Activated naive CD4-positive, alpha-beta T cell (primary cell): ENCODE data around the gene SLC36A4.
"Not testable (repeated sequence)": the region's sequence is repeated elsewhere in the genome, so short reads cannot be mapped to it uniquely, and the experiment has no call there.

Experiments used
- DNase-seq, 4 experiments: peaks; one replicate each; lab custom pipeline; 2025; lab: John Stamatoyannopoulos, UW

Gene SLC36A4

DNA sequence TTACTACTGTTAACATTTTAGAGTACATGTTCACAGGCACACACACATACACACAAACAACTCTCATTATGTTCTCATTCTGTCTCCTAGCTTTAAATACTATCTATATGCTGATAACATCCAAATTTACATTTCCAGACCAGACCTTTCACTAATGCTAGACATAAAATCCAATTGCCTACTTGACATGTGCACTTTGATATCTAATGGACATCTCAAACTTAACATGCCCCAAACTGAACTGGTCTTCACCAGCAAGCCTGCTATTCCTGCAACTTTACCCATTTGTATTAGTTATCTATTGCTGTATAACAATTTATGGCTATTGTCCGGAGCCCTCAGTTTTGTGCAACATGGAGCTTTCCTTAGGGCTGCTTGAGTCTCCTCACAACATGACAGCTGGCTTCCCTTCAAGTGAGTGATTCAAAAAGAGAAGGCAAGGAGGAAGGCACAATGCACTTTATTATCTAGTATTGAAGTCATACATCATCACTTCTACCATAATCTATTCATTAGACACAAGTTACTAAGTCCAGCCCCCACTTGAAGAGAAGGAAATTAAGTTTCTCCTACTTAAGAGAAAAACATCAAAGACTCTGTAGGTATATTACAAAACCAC, 3.0 kb downstream of the SLC36A4 start:
- no peak for DNase-seq

- DNase-seq = no peak
Observed at GRCh38 chr11:93193731-93194130, 4.1 kb downstream of the SLC36A4 start.

DNA sequence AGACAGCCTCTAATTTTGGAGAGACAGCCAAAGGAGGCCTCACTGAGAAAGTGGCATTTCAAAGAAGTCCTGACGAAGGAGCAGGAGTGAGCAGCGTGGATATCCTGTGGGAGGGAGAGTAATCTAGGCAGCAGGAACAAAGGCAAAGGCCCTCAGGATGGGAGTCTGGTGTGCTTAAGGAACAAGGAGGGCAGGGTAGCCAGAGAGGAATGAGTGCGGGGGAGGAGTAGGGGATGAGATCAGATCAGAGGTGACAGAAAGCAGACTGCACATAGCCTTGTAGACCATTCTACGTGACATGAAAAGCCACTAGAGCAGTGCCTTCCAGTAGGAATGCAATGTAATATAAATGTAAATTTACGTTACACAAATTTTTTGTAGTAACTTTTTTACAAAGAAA, 5.6 kb downstream of the SLC36A4 start:
- DNase-seq = no peak

DNA sequence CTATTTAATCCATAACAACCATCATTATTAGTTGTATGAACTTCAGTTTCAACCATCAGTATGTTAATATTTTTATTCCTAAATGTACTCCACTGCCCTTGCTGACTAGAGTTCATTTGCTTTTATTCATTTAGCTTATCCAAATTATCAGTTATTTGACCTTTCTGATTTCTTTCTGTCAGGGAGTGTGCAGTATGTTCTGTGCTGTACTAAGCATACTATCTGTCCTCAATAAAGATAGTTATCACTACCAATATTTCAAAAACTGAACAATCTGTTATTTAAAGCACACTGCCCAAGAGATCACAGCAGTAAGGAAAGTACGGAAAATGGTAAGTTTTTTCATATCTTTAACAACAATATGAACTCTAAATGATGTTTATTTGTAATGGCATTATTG, 8.3 kb downstream of the SLC36A4 start:
- DNase-seq = no peak

- no peak for DNase-seq
Observed at GRCh38 chr11:93188726-93189125, 9.1 kb downstream of the SLC36A4 start.

- no peak for DNase-seq
Observed at GRCh38 chr11:93187290-93187689, 10.5 kb downstream of the SLC36A4 start.

GRCh38 chr11:93177891-93178290, 19.9 kb downstream of the SLC36A4 start:
- not testable (repeated sequence) for DNase-seq

- DNase-seq = no peak
Observed at GRCh38 chr11:93169950-93170561, 27.7 kb downstream of the SLC36A4 start.

DNA sequence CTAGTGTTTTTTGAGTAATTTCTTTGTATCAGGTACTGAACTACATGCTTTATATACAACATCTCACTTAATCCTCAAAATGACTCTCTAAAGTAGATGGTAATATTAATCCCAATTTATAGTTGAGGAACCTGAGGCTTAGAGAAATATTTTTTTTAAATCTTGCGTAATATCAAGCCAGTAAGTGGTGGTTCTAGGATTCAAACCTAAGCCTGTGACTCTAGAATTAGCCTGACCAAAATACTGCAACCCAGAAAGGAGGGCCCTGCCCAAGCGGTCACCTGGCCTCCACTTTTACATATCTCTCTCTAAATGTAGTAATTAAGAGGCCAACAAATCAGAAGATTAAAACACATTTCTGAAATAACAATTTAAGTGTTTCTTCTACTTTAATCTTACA, 28.6 kb downstream of the SLC36A4 start:
- DNase-seq = no peak

- no peak for DNase-seq
Observed at GRCh38 chr11:93166862-93167261, 30.9 kb downstream of the SLC36A4 start.

DNA sequence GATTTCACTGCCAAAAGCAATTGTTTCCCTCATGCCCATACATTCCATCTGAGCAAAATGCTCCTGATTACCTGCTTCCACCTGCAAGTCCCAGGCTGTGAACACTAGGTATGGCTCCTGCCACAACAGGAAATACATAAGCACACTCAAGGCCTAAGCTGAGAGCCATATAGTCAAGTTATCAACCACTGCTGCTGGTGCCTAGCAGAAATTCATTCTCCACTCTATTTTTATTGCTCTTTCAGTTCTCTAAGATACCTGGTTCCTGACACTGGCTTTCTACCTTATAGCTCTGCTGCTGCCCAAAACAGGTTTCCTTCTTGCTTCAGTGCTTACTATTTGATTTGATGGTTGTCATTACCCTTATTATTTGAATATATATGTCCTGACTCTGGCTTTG, 31.6 kb downstream of the SLC36A4 start:
- no peak for DNase-seq

- no peak for DNase-seq
Observed at GRCh38 chr11:93160808-93161207, 37.0 kb downstream of the SLC36A4 start.

GRCh38 chr11:93160156-93160555, 37.6 kb downstream of the SLC36A4 start:
- no peak for DNase-seq

- no peak for DNase-seq
Observed at GRCh38 chr11:93159721-93160120, 38.1 kb downstream of the SLC36A4 start.

DNA sequence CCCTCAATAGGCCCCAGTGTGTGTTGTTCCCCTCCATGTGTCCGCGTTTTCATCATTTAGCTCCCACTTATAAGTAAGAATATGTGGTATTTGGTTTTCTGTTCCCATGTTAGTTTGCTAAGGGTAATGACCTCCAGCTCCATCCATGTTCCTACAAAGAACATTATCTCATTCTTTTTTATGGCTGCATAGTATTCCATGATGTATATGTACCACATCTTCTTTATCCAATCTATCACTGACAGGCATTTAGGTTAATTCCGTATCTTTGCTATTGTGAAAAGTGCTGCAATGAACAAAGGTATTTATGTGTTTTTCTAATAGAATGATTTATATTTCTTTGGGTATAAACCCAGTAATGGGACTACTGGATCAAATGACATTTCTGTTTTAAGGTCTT, 42.1 kb downstream of the SLC36A4 start:
- no peak for DNase-seq

GRCh38 chr11:93145390-93145915, 52.3 kb downstream of the SLC36A4 start:
- DNase-seq = no peak

DNA sequence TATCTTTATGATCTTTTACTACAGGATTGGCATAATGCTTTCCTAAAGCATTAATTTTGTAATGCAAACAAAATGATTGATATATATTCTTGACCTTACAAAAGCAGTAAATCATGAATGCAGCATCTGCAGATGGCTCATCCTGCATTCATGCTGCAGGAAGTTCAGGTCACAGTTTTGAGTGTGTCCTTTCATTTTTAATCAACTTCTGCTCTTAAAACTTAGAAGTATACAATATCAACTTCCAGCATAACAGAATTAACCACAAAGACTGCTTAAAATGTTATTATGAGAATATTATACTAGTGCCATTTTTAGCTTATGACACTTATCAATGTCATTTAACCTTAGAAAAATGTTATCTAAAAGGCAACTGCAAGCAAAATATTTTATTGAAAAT, 54.0 kb downstream of the SLC36A4 start:
- no peak for DNase-seq

DNA sequence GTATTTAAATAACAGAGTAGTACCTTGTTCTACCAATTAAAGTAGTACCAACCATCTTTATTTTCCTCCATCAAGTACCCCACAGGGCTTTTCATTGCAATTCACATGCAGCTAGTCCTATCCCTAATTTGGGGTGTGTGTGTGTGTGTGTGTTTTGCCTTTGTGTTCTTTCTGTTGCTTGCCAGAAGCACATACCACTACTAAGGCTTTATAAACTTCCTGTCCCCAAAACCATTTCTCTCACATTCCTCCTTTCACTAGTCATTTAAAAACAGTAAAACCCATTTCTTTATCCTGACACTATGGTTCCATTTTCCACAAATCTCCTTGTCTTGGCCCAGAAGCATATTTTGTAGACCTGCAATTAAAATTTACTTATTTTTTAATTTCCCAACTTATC, 54.6 kb downstream of the SLC36A4 start:
- DNase-seq = no peak

DNA sequence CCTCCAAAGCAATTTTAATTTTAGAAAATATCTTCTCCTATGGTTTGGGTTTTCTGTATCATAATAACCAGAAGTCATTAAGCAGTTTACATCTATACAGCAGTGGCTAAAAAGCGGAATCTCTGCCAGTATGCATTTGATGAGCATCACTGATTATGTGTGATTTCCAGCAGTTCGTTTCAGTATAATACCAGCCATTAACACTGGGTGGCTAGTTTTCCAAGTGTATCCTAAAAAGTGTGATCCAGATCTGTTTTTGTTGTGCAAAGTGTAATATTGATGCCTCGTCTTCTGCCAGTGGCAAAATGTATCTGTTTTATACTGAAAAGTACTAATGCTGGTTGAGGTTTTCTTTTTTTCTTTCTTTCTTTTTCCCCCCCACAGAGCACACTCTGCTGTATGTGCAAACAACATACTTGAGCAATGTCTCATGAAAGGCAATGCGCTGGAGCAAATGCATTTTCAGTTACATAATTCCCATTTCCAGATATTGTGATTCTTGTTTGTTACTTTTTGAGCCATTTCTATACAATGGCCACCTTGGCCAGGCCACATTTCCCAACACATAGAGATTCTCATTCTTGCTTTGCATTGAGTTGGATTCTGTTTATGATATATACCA, 64.2 kb downstream of the SLC36A4 start:
- DNase-seq = no peak

DNA sequence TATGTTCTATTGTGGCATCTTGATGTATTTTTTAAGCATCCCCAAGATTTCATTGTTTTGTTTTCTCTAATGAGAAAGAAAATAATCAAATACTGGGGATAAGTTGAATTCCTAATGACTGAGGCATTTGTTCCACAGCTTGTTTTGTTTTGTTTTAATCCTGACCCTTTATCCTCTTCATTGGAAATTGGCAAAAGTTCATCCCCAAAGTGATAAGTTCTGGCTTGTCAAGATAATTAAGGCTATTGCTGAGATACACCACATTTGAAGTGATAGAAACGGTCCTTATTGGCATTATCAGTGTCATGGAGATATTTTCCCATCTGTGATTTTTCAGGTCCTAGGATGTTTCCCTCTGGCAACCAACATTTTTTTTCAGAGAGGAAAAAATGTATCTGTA, 65.0 kb downstream of the SLC36A4 start:
- DNase-seq = no peak

DNA sequence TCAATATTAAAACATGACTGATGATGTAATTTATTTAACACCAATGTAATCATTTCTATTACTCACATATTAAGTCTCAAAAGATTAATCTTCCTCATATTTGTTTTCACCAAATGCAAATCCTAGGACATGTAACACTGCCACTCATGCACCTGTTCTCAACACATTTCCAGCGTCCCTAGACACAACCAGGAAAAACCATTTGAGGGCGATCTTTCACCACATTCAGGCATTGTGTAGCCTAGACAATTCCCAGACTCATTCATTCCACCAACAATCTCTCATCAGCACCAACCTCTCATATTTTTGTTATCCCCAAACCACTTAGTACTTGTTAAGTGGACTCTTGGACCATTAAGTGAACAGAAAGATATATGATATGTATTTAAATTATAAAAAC, 66.1 kb downstream of the SLC36A4 start:
- no peak for DNase-seq

GRCh38 chr11:93128574-93128973, 69.2 kb downstream of the SLC36A4 start:
- no peak for DNase-seq

GRCh38 chr11:93123351-93123898, 74.4 kb downstream of the SLC36A4 start:
- DNase-seq = no peak
